HCT116 (cell line): Measurements from ENCODE around the gene ADAMTSL5. TPM values are rescaled to one million over a fixed set of nuclear protein-coding genes. Genes with fewer than 3 reads are reported as not detected.

ENCODE experiments used
- ATAC-seq: fragments of 200-7000 bp; cut with Tn5 transposase; 2 replicates; pipeline ENCODE4 v1.9.1; 2020; ENCODE audit warnings: mild to moderate bottlenecking, moderate library complexity
- BruUV-seq: library from RNA; stranded (reverse); fragments of 400-500 nt; replicated peaks from 2 replicates; lab custom pipeline; 2021; lab: Mats Ljungman, UMichigan
- CTCF ChIA-PET: fragments of 300-600 bp; sonication (Branson Sonifier 250); formaldehyde crosslinking; loops from one replicate; lab custom pipeline; 2021; ENCODE audit warnings: antibody characterized with exemption; lab: Charles Lee
- POLR2A ChIA-PET: fragments of 300-600, 350-600 bp; sonication (Branson Sonifier 250); formaldehyde crosslinking; loops from one replicate; lab custom pipeline; 2021; ENCODE audit warnings: antibody characterized with exemption; lab: Charles Lee
- RAD21 ChIA-PET, 2 experiments: fragments of 300-600 bp; sonication (Branson Sonifier 250); formaldehyde crosslinking; loops; one replicate each; lab custom pipeline; 2023; ENCODE audit warnings: low total read pairs in 2 of 2; ENCODE audit not compliant: uncharacterized antibody in 2 of 2, unreplicated experiment in 2 of 2, low non-redundant PET in 1 of 2; lab: Charles Lee
- DNase-seq: peaks from one replicate; pipeline ENCODE4 v3.0.0-alpha.2; 2010; ENCODE audit warnings: low read depth, low spot score
- H2AFZ ChIP-seq: fragments of 200-600 bp; shearing (Covaris generic), sonication (generic); 2 replicates; pipeline ENCODE4 v1.6.1; 2017; ENCODE audit warnings: low read depth, mixed run types, mixed read lengths, antibody characterized with exemption, low read length; ENCODE audit not compliant: poor library complexity, severe bottlenecking
- H3K27ac ChIP-seq: 2 replicates; pipeline ENCODE4 v1.5.1; 2012; ENCODE audit warnings: low read depth, low read length
- H3K27me3 ChIP-seq: fragments of 200-600 bp; sonication (generic); 2 replicates; pipeline ENCODE4 v1.6.1; 2016; ENCODE audit warnings: mixed run types, low read length, mixed read lengths; ENCODE audit not compliant: insufficient read depth
- H3K36me3 ChIP-seq, 2 experiments: fragments of 200-500 bp in 1 of 2; fragments of 200-600 bp in 1 of 2; sonication (Bioruptor generic) in 1 of 2; sonication (generic) in 1 of 2; 2 replicates each; pipeline versions ENCODE4 v1.5.1 to v1.6.1; 2014 to 2016; ENCODE audit warnings: low read length in 2 of 2, inconsistent platforms in 1 of 2, mixed read lengths in 1 of 2, mixed run types in 1 of 2; ENCODE audit not compliant: insufficient read depth in 2 of 2, control insufficient read depth in 1 of 2
- H3K4me1 ChIP-seq, 2 experiments: fragments of 200-600 bp in 1 of 2; sonication (generic) in 1 of 2; 2 replicates each; pipeline versions ENCODE4 v1.5.1 to v1.6.1; 2012 to 2017; ENCODE audit warnings: low read length in 2 of 2, inconsistent platforms in 1 of 2, mild to moderate bottlenecking in 1 of 2, mixed read lengths in 1 of 2, mixed run types in 1 of 2, moderate library complexity in 1 of 2; ENCODE audit not compliant: insufficient read depth in 2 of 2, control insufficient read depth in 1 of 2
- H3K4me2 ChIP-seq: fragments of 200-600 bp; sonication (generic); 2 replicates; pipeline ENCODE4 v1.6.1; 2017; ENCODE audit warnings: mixed run types, low read length, mixed read lengths
- H3K4me3 ChIP-seq, 2 experiments: fragments of 200-600 bp in 1 of 2; sonication (generic) in 1 of 2; replicated peaks in 1 of 2; 2 replicates each; pipeline ENCODE4 v1.5.1; 2011 to 2016; ENCODE audit warnings: low read length in 2 of 2, control low read depth in 1 of 2, low read depth in 1 of 2, mild to moderate bottlenecking in 1 of 2, mixed read lengths in 1 of 2, mixed run types in 1 of 2
- H3K79me2 ChIP-seq: fragments of 200-600 bp; sonication (generic); 2 replicates; pipeline ENCODE4 v1.6.1; 2017; ENCODE audit warnings: mild to moderate bottlenecking, mixed run types, low read length, moderate library complexity, mixed read lengths; ENCODE audit not compliant: insufficient read depth
- H3K9ac ChIP-seq: fragments of 200-600 bp; sonication (generic); 2 replicates; pipeline ENCODE4 v1.6.1; 2016; ENCODE audit warnings: low read length, mixed read lengths
- H3K9me2 ChIP-seq: fragments of 200-600 bp; sonication (generic), shearing (Covaris generic); 2 replicates; pipeline ENCODE4 v1.6.1; 2017; ENCODE audit warnings: mixed run types, mild to moderate bottlenecking, moderate library complexity; ENCODE audit not compliant: insufficient read depth
- H3K9me3 ChIP-seq, 2 experiments: fragments of 200-500 bp in 1 of 2; fragments of 200-600 bp in 1 of 2; sonication (Bioruptor generic) in 1 of 2; sonication (generic) in 1 of 2; 2 replicates each; pipeline ENCODE4 v1.6.1; 2014 to 2017; ENCODE audit warnings: low read length in 2 of 2, mixed read lengths in 2 of 2, inconsistent platforms in 1 of 2, low read depth in 1 of 2, mild to moderate bottlenecking in 1 of 2, mixed run types in 1 of 2, moderate library complexity in 1 of 2; ENCODE audit not compliant: control insufficient read depth in 1 of 2, insufficient read depth in 1 of 2
- H4K20me1 ChIP-seq: fragments of 200-600 bp; sonication (generic), shearing (Covaris generic); 2 replicates; pipeline ENCODE4 v1.6.1; 2017; ENCODE audit warnings: mixed run types, mild to moderate bottlenecking, moderate library complexity; ENCODE audit not compliant: insufficient read depth
- CTCF ChIP-seq, 3 experiments: fragments of 200-600 bp in 1 of 3; sonication (generic) in 1 of 3; IDR thresholded peaks in 2 of 3; conservative IDR thresholded peaks in 1 of 3; 2 replicates each; pipeline ENCODE4 v1.5.1; 2012 to 2017; ENCODE audit warnings: low read depth in 2 of 3, low read length in 2 of 3, antibody characterized with exemption in 1 of 3, borderline replicate concordance in 1 of 3, control low read depth in 1 of 3, mild to moderate bottlenecking in 1 of 3, mixed read lengths in 1 of 3, mixed run types in 1 of 3, moderate library complexity in 1 of 3; ENCODE audit not compliant: insufficient read depth in 1 of 3
- EZH2 ChIP-seq: fragments of 200-600 bp; sonication (generic); IDR thresholded peaks from 2 replicates; pipeline ENCODE4 v1.6.1; 2017; ENCODE audit warnings: antibody characterized with exemption, mixed run types
- JUND ChIP-seq: IDR thresholded peaks from 2 replicates; pipeline ENCODE4 v1.6.1; 2012
- POLR2AphosphoS5 ChIP-seq: IDR thresholded peaks from 2 replicates; pipeline ENCODE4 v1.6.1; 2011; ENCODE audit warnings: mild to moderate bottlenecking, low read depth, low read length, moderate library complexity
- REST ChIP-seq: IDR thresholded peaks from 2 replicates; pipeline ENCODE4 v1.6.1; 2012; ENCODE audit warnings: low read depth
- YY1 ChIP-seq: IDR thresholded peaks from 2 replicates; pipeline ENCODE4 v1.6.1; 2011; ENCODE audit warnings: low read length, low read depth, moderate library complexity, mild to moderate bottlenecking; ENCODE audit not compliant: insufficient replicate concordance; ENCODE audit errors: extremely low read depth
- intact Hi-C: fragments of 100-400 bp; cut with micrococcal nuclease; formaldehyde crosslinking; loops from 2 replicates; pipeline ENCODE4 v1.10.0; 2022
- total RNA-seq: library from RNA; stranded (reverse); gene quantifications from one replicate; pipeline ENCODE4 v1.2.1, GENCODE V29; 2021; ENCODE audit not compliant: unreplicated experiment

The ADAMTSL5 gene
- total RNA-seq, 1 experiment from 2014 or later, result 24.0 TPM

GRCh38 chr19:1555487-1556389, 42.9 kb upstream of the ADAMTSL5 start (continued):
- no peak for TF ChIP-seq CTCF (IDR thresholded peaks at IDR 0.05 in 2 of 3, conservative IDR thresholded peaks at IDR 0.05 in 1 of 3; ENCODE audit: borderline replicate concordance in 1 of 3, insufficient read depth in 1 of 3, low read depth in 2 of 3, low read length in 2 of 3)

- H3K36me3 ChIP-seq, result peaks cover 0 to 9% of the 10 kb centered on the region in 2 experiments; a peak in 1 of 4 replicates
- H3K9ac ChIP-seq, result no peak overlapping the region
- H3K9me2 ChIP-seq, result no peaks in the 10 kb centered on the region
- H3K4me2 ChIP-seq, result no peak overlapping the region
- POLR2A ChIA-PET, result no interaction called here
- RAD21 ChIA-PET, result no interaction called here
- no peaks in the 10 kb centered on the region for H3K27me3 ChIP-seq
- H2AFZ ChIP-seq, result no peak overlapping the region
- H3K4me1 ChIP-seq, result no peaks in the 10 kb centered on the region
- ATAC-seq (no peak), DNase-seq (no peak)
- no peak overlapping the region for H3K27ac ChIP-seq
- no TSS peak for BruUV-seq
- H3K79me2 ChIP-seq, result peaks cover 8% of the 10 kb centered on the region; the same call in 1 of the 2 replicates
- no peak for TF ChIP-seq EZH2
- no peak overlapping the region for H3K4me3 ChIP-seq
- no peaks in the 10 kb centered on the region for H3K9me3 ChIP-seq
- CTCF ChIA-PET, result no interaction called here
- no peaks in the 10 kb centered on the region for H4K20me1 ChIP-seq
- intact Hi-C loops, result no loop called here
Measured at GRCh38 chr19:1554968-1555367, 42.1 kb upstream of the ADAMTSL5 start.

- intact Hi-C loops, result no loop called here
- Histone ChIP-seq H3K79me2 (no peaks in the 10 kb centered on the region), H3K4me2 (no peak overlapping the region), H3K27me3 (no peaks in the 10 kb centered on the region), H3K4me3 (no peak overlapping the region), H2AFZ (no peak overlapping the region), H3K27ac (no peak overlapping the region), H3K9me2 (no peaks in the 10 kb centered on the region), H3K9me3 (no peaks in the 10 kb centered on the region; a peak in 1 of 4 replicates), H4K20me1 (no peaks in the 10 kb centered on the region), H3K4me1 (no peaks in the 10 kb centered on the region), H3K9ac (no peak overlapping the region), H3K36me3 (peaks cover 0 to 9% of the 10 kb centered on the region in 2 experiments; a peak in 1 of 4 replicates)
- no TSS peak for BruUV-seq
- ATAC-seq, result no peak
- no peak for DNase-seq
- RAD21 ChIA-PET, result no interaction called here
- CTCF ChIA-PET, result no interaction called here
- POLR2A ChIA-PET, result no interaction called here
- TF ChIP-seq POLR2AphosphoS5 (0 out of 2 replicates have a peak, but pooled peaks have one; percentile 19), YY1 (no peak), JUND (no peak), CTCF (IDR thresholded peaks at IDR 0.05 in 2 of 3, conservative IDR thresholded peaks at IDR 0.05 in 1 of 3; ENCODE audit: borderline replicate concordance in 1 of 3, insufficient read depth in 1 of 3, low read depth in 2 of 3, low read length in 2 of 3) (no peak), REST (no peak)
Measured at GRCh38 chr19:1553415-1553814, 40.6 kb upstream of the ADAMTSL5 start.
